ENCODE measurements around the gene RNF113B. TPM values are rescaled to one million over a fixed set of nuclear protein-coding genes. Genes with fewer than 3 reads are reported as not detected.

RNF113B gene
- total RNA-seq, 1 experiment from 2014 or later, result not detected

GRCh38 chr13:98171900-98172589, 5.0 kb downstream of the RNF113B start:
- Histone ChIP-seq H3K4me2 (no peak overlapping the region), H3K79me2 (ENCODE audit: low read depth) (0 out of 2 replicates have a peak, but pooled peaks cover 6% of the 10 kb centered on the region), H3K27ac (no peak overlapping the region), H3K9me3 (ENCODE audit: insufficient read depth, low read depth) (no peaks in the 10 kb centered on the region), H3F3A (ENCODE audit: insufficient read depth, low read depth) (peaks cover 7% of the 10 kb centered on the region; the same call in 1 of the 2 replicates), H3K4me1 (replicated peaks; ENCODE audit: insufficient read depth) (peaks cover 16% of the 10 kb centered on the region), H2AFZ (no peak overlapping the region), H3K36me3 (ENCODE audit: low read depth) (no peaks in the 10 kb centered on the region), H4K20me1 (ENCODE audit: insufficient read depth) (no peaks in the 10 kb centered on the region), H3K4me3 (no peak overlapping the region), H3K9me2 (ENCODE audit: insufficient read depth) (no peaks in the 10 kb centered on the region), H3K27me3 (ENCODE audit: insufficient read depth, low read depth) (no peaks in the 10 kb centered on the region)
- no TSS peak for BruUV-seq (replicated peaks)
- DNase-seq, result peak in 1 of 2 experiments; percentile 3
- no peak for TF ChIP-seq CTCF (conservative IDR thresholded peaks at IDR 0.05)
- TF ChIP-seq EZH2 (IDR thresholded peaks at IDR 0.05; ENCODE audit: low read depth), result no peak
- CTCF ChIA-PET, result no interaction called here
- POLR2A ChIA-PET (ENCODE audit: unreplicated experiment), result no interaction called here
- intact Hi-C loops (cut with micrococcal nuclease; ENCODE audit: unreplicated experiment), result no loop called here

- H3K4me2 ChIP-seq, result no peak overlapping the region
- H3K4me3 ChIP-seq, result no peak overlapping the region
- H3F3A ChIP-seq (ENCODE audit: insufficient read depth, low read depth), result peaks cover 7% of the 10 kb centered on the region; the same call in 1 of the 2 replicates
- BruUV-seq (replicated peaks), result no TSS peak
- DNase-seq, result no peak
- no peak overlapping the region for H2AFZ ChIP-seq
- H3K9me2 ChIP-seq (ENCODE audit: insufficient read depth), result no peaks in the 10 kb centered on the region
- H3K27ac ChIP-seq, result no peak overlapping the region
- H3K9me3 ChIP-seq (ENCODE audit: insufficient read depth, low read depth), result no peaks in the 10 kb centered on the region
- CTCF ChIA-PET, result no interaction called here
- no peaks in the 10 kb centered on the region for H3K27me3 ChIP-seq (ENCODE audit: insufficient read depth, low read depth)
- intact Hi-C loops (cut with micrococcal nuclease; ENCODE audit: unreplicated experiment), result no loop called here
- H3K79me2 ChIP-seq (ENCODE audit: low read depth), result 0 out of 2 replicates have a peak, but pooled peaks cover 11% of the 10 kb centered on the region
- no peak for TF ChIP-seq EZH2 (IDR thresholded peaks at IDR 0.05; ENCODE audit: low read depth)
- no peak for TF ChIP-seq CTCF (conservative IDR thresholded peaks at IDR 0.05)
- POLR2A ChIA-PET (ENCODE audit: unreplicated experiment), result no interaction called here
- H3K4me1 ChIP-seq (replicated peaks; ENCODE audit: insufficient read depth), result peaks cover 11% of the 10 kb centered on the region
- H3K36me3 ChIP-seq (ENCODE audit: low read depth), result no peaks in the 10 kb centered on the region
- no peaks in the 10 kb centered on the region for H4K20me1 ChIP-seq (ENCODE audit: insufficient read depth)
These were observed 7.7 kb downstream of the RNF113B start for GRCh38 chr13:98169331-98169730.

DNA sequence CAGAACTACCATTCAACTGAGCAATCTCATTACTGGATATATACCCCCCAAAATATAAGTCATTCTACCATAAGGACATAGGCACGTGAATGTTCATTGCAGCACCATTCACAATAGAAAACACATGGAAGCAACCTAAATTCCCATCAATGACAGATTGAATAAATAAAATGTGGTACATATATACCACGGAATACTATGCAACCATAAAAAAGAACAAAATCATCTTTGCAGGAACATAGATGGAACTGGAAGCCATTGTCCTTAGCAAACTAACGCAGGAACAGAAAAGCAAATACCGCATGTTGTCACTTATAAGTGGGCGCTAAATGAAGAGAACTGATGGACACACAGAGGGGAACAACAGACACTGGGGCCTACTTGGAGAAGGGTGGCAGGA, 14.1 kb downstream of the RNF113B start:
- Histone ChIP-seq H3K27ac (no peak overlapping the region), H3K9me2 (ENCODE audit: insufficient read depth) (no peaks in the 10 kb centered on the region), H3K27me3 (ENCODE audit: insufficient read depth, low read depth) (no peaks in the 10 kb centered on the region), H3F3A (ENCODE audit: insufficient read depth, low read depth) (no peaks in the 10 kb centered on the region), H3K4me2 (no peak overlapping the region), H3K9me3 (ENCODE audit: insufficient read depth, low read depth) (no peaks in the 10 kb centered on the region), H3K79me2 (ENCODE audit: low read depth) (0 out of 2 replicates have a peak, but pooled peaks cover 10% of the 10 kb centered on the region), H3K36me3 (ENCODE audit: low read depth) (no peaks in the 10 kb centered on the region), H4K20me1 (ENCODE audit: insufficient read depth) (no peaks in the 10 kb centered on the region), H3K4me3 (no peak overlapping the region), H3K4me1 (replicated peaks; ENCODE audit: insufficient read depth) (no peaks in the 10 kb centered on the region), H2AFZ (no peak overlapping the region)
- POLR2A ChIA-PET (ENCODE audit: unreplicated experiment), result no interaction called here
- TF ChIP-seq CTCF (conservative IDR thresholded peaks at IDR 0.05) (no peak), EZH2 (IDR thresholded peaks at IDR 0.05; ENCODE audit: low read depth) (no peak)
- CTCF ChIA-PET, result no interaction called here
- no TSS peak for BruUV-seq (replicated peaks)
- DNase-seq, result no peak
- intact Hi-C loops (cut with micrococcal nuclease; ENCODE audit: unreplicated experiment), result no loop called here

Measured in PC-9 (cell line).